HCT116 (cell line): Measurements from ENCODE around the gene ALLC.

ENCODE experiments used
- CTCF ChIP-seq, 3 experiments: fragments of 200-600 bp in 1 of 3; sonication (generic) in 1 of 3; IDR thresholded peaks in 2 of 3; conservative IDR thresholded peaks in 1 of 3; 2 replicates each; pipeline ENCODE4 v1.5.1; 2012 to 2017; ENCODE audit warnings: low read depth in 2 of 3, low read length in 2 of 3, antibody characterized with exemption in 1 of 3, borderline replicate concordance in 1 of 3, control low read depth in 1 of 3, mild to moderate bottlenecking in 1 of 3, mixed read lengths in 1 of 3, mixed run types in 1 of 3, moderate library complexity in 1 of 3; ENCODE audit not compliant: insufficient read depth in 1 of 3
- EGR1 ChIP-seq: IDR thresholded peaks from 2 replicates; pipeline ENCODE4 v1.6.1; 2012; ENCODE audit warnings: low read depth
- EZH2 ChIP-seq: fragments of 200-600 bp; sonication (generic); IDR thresholded peaks from 2 replicates; pipeline ENCODE4 v1.6.1; 2017; ENCODE audit warnings: antibody characterized with exemption, mixed run types
- EZH2phosphoT487 ChIP-seq: fragments of 200-600 bp; IDR thresholded peaks from 2 replicates; pipeline ENCODE4 v1.6.1; 2018; ENCODE audit warnings: antibody characterized with exemption, borderline replicate concordance
- FOSL1 ChIP-seq: IDR thresholded peaks from 2 replicates; pipeline ENCODE4 v1.6.1; 2012; ENCODE audit warnings: low read depth
- POLR2A ChIP-seq: IDR thresholded peaks from 2 replicates; pipeline ENCODE4 v1.7.0; 2011; ENCODE audit warnings: borderline replicate concordance; ENCODE audit not compliant: insufficient read depth, insufficient read length; ENCODE audit errors: extremely low read depth
- SP1 ChIP-seq: IDR thresholded peaks from 2 replicates; pipeline ENCODE4 v1.6.1; 2012; ENCODE audit warnings: low read depth
- ZNF274 ChIP-seq: fragments of 200-500 bp; sonication (Bioruptor generic); IDR thresholded peaks from 2 replicates; pipeline ENCODE4 v1.6.1; 2014; ENCODE audit warnings: mild to moderate bottlenecking, low read depth, low read length, inconsistent platforms

- no peak for TF ChIP-seq EZH2
- TF ChIP-seq CTCF (IDR thresholded peaks at IDR 0.05 in 2 of 3, conservative IDR thresholded peaks at IDR 0.05 in 1 of 3; ENCODE audit: borderline replicate concordance in 1 of 3, insufficient read depth in 1 of 3, low read depth in 2 of 3, low read length in 2 of 3) = no peak
- TF ChIP-seq SP1 = no peak
- TF ChIP-seq ZNF274 = no peak
- no peak for TF ChIP-seq EZH2phosphoT487
- TF ChIP-seq POLR2A = no peak
- no peak for TF ChIP-seq EGR1
- TF ChIP-seq FOSL1 = no peak
Observed at GRCh38 chr2:3646446-3646845, 11.6 kb upstream of the ALLC start.
